Measurements from ENCODE around the gene LCE1E.

The LCE1E gene

DNA sequence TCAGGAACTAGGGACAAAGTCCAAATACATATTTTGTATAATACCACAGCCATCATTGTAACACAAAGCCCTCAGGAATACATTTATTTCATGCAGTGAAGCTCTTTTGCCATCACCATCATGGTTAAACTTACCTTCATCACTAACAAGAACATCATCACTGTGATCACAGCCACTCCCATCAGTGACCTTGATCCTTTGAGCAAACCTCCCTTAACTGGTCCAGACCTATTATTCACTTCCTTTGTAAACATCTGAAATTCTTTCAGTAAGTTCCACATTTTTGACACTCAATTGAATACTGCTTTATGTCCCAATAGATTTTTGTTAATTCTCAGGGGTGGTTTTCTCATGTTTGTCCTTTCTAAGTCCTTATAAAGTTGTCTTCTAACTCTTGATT lies 44.4 kb upstream of the LCE1E start:
- Histone ChIP-seq H3K36me3 (ENCODE audit: control insufficient read depth in 2 of 2, insufficient read depth in 1 of 2, low read length in 2 of 2) (no peaks in the 10 kb centered on the region), H3K4me1 (ENCODE audit: control insufficient read depth, insufficient read depth, low read length) (no peaks in the 10 kb centered on the region), H3K4me3 (ENCODE audit: low read depth, low read length) (no peak overlapping the region), H3K27ac (ENCODE audit: extremely low read depth, low read depth, low read length) (no peak overlapping the region), H3K9me3 (ENCODE audit: control insufficient read depth, insufficient read depth, low read depth, low read length) (no peaks in the 10 kb centered on the region)
- TF ChIP-seq ZNF175 (tag by site-specific recombination; IDR thresholded peaks at IDR 0.05) (no peak), ZBTB11 (tag by site-specific recombination; conservative IDR thresholded peaks at IDR 0.05; ENCODE audit: low read depth) (no peak), ZNF596 (tag by site-specific recombination; IDR thresholded peaks at IDR 0.05) (no peak), SCRT2 (tag by site-specific recombination; IDR thresholded peaks at IDR 0.05) (no peak), ZNF221 (tag by site-specific recombination; IDR thresholded peaks at IDR 0.05; ENCODE audit: borderline replicate concordance) (no peak), ZSCAN23 (tag by site-specific recombination; IDR thresholded peaks at IDR 0.05) (no peak), ZBTB26 (tag by site-specific recombination; optimal IDR thresholded peaks at IDR 0.05) (no peak), ZNF580 (tag by site-specific recombination; IDR thresholded peaks at IDR 0.05) (no peak), ZNF664 (tag by site-specific recombination; IDR thresholded peaks at IDR 0.05) (no peak), ZNF610 (tag by site-specific recombination; IDR thresholded peaks at IDR 0.05; ENCODE audit: borderline replicate concordance) (no peak), ZNF561 (tag by site-specific recombination; IDR thresholded peaks at IDR 0.05; ENCODE audit: borderline replicate concordance) (no peak), ZBTB7A (tag by site-specific recombination; IDR thresholded peaks at IDR 0.05; ENCODE audit: low read depth) (no peak), ZNF585B (tag by site-specific recombination; IDR thresholded peaks at IDR 0.05) (no peak)
- TF ChIP-seq, protein P1, sequence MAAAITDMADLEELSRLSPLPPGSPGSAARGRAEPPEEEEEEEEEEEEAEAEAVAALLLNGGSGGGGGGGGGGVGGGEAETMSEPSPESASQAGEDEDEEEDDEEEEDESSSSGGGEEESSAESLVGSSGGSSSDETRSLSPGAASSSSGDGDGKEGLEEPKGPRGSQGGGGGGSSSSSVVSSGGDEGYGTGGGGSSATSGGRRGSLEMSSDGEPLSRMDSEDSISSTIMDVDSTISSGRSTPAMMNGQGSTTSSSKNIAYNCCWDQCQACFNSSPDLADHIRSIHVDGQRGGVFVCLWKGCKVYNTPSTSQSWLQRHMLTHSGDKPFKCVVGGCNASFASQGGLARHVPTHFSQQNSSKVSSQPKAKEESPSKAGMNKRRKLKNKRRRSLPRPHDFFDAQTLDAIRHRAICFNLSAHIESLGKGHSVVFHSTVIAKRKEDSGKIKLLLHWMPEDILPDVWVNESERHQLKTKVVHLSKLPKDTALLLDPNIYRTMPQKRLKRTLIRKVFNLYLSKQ (tag by site-specific recombination; IDR thresholded peaks at IDR 0.05; ENCODE audit: borderline replicate concordance): no peak
- TF ChIP-seq, protein P2, sequence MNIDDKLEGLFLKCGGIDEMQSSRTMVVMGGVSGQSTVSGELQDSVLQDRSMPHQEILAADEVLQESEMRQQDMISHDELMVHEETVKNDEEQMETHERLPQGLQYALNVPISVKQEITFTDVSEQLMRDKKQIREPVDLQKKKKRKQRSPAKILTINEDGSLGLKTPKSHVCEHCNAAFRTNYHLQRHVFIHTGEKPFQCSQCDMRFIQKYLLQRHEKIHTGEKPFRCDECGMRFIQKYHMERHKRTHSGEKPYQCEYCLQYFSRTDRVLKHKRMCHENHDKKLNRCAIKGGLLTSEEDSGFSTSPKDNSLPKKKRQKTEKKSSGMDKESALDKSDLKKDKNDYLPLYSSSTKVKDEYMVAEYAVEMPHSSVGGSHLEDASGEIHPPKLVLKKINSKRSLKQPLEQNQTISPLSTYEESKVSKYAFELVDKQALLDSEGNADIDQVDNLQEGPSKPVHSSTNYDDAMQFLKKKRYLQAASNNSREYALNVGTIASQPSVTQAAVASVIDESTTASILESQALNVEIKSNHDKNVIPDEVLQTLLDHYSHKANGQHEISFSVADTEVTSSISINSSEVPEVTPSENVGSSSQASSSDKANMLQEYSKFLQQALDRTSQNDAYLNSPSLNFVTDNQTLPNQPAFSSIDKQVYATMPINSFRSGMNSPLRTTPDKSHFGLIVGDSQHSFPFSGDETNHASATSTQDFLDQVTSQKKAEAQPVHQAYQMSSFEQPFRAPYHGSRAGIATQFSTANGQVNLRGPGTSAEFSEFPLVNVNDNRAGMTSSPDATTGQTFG (tag by site-specific recombination; IDR thresholded peaks at IDR 0.05; ENCODE audit: borderline replicate concordance): no peak
- POLR2A ChIA-PET: no interaction called here
- CTCF ChIA-PET: interaction anchor here (0.7 to 0.8 kb wide), 3 partner anchors 13 to 88 kb away, joined by 3 to 4 read pairs (median 4); no protein-coding TSS in a partner anchor
